Loucy (cell line): ENCODE results near the gene P2RX1.

ENCODE experiments used
- H2AFZ ChIP-seq: fragments of 200-600 bp; sonication (generic); 2 replicates; pipeline ENCODE4 v1.6.0; 2016; ENCODE audit warnings: antibody characterized with exemption, mild to moderate bottlenecking, low read length, moderate library complexity
- H3F3A ChIP-seq: fragments of 200-600 bp; 2 replicates; pipeline ENCODE4 v1.6.0; 2016; ENCODE audit warnings: antibody characterized with exemption, low read depth, mild to moderate bottlenecking
- H3K27me3 ChIP-seq: fragments of 200-600 bp; sonication (generic); 2 replicates; pipeline ENCODE4 v1.6.1; 2014; ENCODE audit warnings: low read length, mild to moderate bottlenecking; ENCODE audit not compliant: insufficient read depth, poor library complexity, severe bottlenecking
- H3K36me3 ChIP-seq: fragments of 200-600 bp; sonication (generic); 2 replicates; pipeline ENCODE4 v1.6.1; 2016; ENCODE audit warnings: low read length; ENCODE audit not compliant: insufficient read depth
- H3K4me1 ChIP-seq: fragments of 200-600 bp; sonication (generic); 2 replicates; pipeline ENCODE4 v1.5.1; 2014; ENCODE audit warnings: low read length, mild to moderate bottlenecking; ENCODE audit not compliant: insufficient read depth, poor library complexity, severe bottlenecking
- H3K4me2 ChIP-seq: fragments of 200-600 bp; sonication (generic); 2 replicates; pipeline ENCODE4 v1.6.0; 2014; ENCODE audit warnings: antibody characterized with exemption, low read length, low read depth, mild to moderate bottlenecking; ENCODE audit not compliant: poor library complexity, severe bottlenecking
- H3K4me3 ChIP-seq: fragments of 200-600 bp; sonication (generic); 2 replicates; pipeline ENCODE4 v1.5.1; 2014; ENCODE audit warnings: low read length, mild to moderate bottlenecking, mixed read lengths; ENCODE audit not compliant: poor library complexity, severe bottlenecking
- H3K79me2 ChIP-seq: fragments of 200-600 bp; sonication (generic); 2 replicates; pipeline ENCODE4 v1.6.1; 2014; ENCODE audit warnings: low read length; ENCODE audit not compliant: insufficient read depth
- H3K9ac ChIP-seq: fragments of 200-600 bp; sonication (generic); 2 replicates; pipeline ENCODE4 v1.6.0; 2014; ENCODE audit warnings: mild to moderate bottlenecking, low read depth, low read length, moderate library complexity; ENCODE audit not compliant: poor library complexity, severe bottlenecking
- H3K9me2 ChIP-seq: fragments of 200-600 bp; sonication (generic); replicated peaks from 2 replicates; pipeline ENCODE4 v1.6.1; 2016; ENCODE audit warnings: low read depth, low read length, mixed read lengths
- H3K9me3 ChIP-seq: fragments of 200-600 bp; sonication (generic); 2 replicates; pipeline ENCODE4 v1.6.1; 2014; ENCODE audit warnings: mild to moderate bottlenecking, antibody characterized with exemption, low read length, low read depth; ENCODE audit not compliant: insufficient read depth
- H4K20me1 ChIP-seq: fragments of 200-600 bp; sonication (generic); 2 replicates; pipeline ENCODE4 v1.6.0; 2014; ENCODE audit warnings: antibody characterized with exemption, low read length, mild to moderate bottlenecking; ENCODE audit not compliant: insufficient read depth, poor library complexity, severe bottlenecking
- CTCF ChIP-seq: fragments of 200-600 bp; sonication (generic); conservative IDR thresholded peaks from 2 replicates; pipeline ENCODE4 v1.5.1; 2014; ENCODE audit warnings: mild to moderate bottlenecking, antibody characterized with exemption, low read length
- EZH2phosphoT487 ChIP-seq: fragments of 200-600 bp; IDR thresholded peaks from 2 replicates; pipeline ENCODE4 v1.6.1; 2018; ENCODE audit warnings: antibody characterized with exemption, mild to moderate bottlenecking, moderate library complexity, borderline replicate concordance

The P2RX1 gene

GRCh38 chr17:3861761-3862681 is 54.2 kb downstream of the P2RX1 start:
- no peak overlapping the region for H3K4me2 ChIP-seq
- no peaks in the 10 kb centered on the region for H3F3A ChIP-seq
- no peaks in the 10 kb centered on the region for H3K79me2 ChIP-seq
- no peak overlapping the region for H3K4me3 ChIP-seq
- no peaks in the 10 kb centered on the region for H3K9me3 ChIP-seq
- no peaks in the 10 kb centered on the region for H3K9me2 ChIP-seq
- no peak for TF ChIP-seq EZH2phosphoT487
- no peak for TF ChIP-seq CTCF
- peaks cover 5% of the 10 kb centered on the region for H3K4me1 ChIP-seq
- no peak overlapping the region for H2AFZ ChIP-seq
- no peaks in the 10 kb centered on the region for H3K36me3 ChIP-seq
- no peaks in the 10 kb centered on the region for H3K27me3 ChIP-seq
- H3K9ac ChIP-seq: no peak overlapping the region
- no peaks in the 10 kb centered on the region for H4K20me1 ChIP-seq

GRCh38 chr17:3860939-3861700 is 55.1 kb downstream of the P2RX1 start:
- Histone ChIP-seq H3K9me3 (no peaks in the 10 kb centered on the region), H2AFZ (no peak overlapping the region), H4K20me1 (no peaks in the 10 kb centered on the region), H3F3A (no peaks in the 10 kb centered on the region), H3K79me2 (no peaks in the 10 kb centered on the region), H3K36me3 (no peaks in the 10 kb centered on the region), H3K4me3 (no peak overlapping the region), H3K4me1 (peaks cover 5% of the 10 kb centered on the region), H3K4me2 (no peak overlapping the region), H3K27me3 (no peaks in the 10 kb centered on the region), H3K9me2 (no peaks in the 10 kb centered on the region), H3K9ac (no peak overlapping the region)
- TF ChIP-seq CTCF (no peak), EZH2phosphoT487 (no peak)

- Histone ChIP-seq H3K9me2 (no peaks in the 10 kb centered on the region), H3K27me3 (no peaks in the 10 kb centered on the region), H3F3A (no peaks in the 10 kb centered on the region), H4K20me1 (no peaks in the 10 kb centered on the region), H2AFZ (no peak overlapping the region), H3K4me1 (no peaks in the 10 kb centered on the region), H3K9me3 (no peaks in the 10 kb centered on the region), H3K36me3 (no peaks in the 10 kb centered on the region), H3K4me3 (no peak overlapping the region), H3K4me2 (no peak overlapping the region), H3K9ac (no peak overlapping the region), H3K79me2 (no peaks in the 10 kb centered on the region)
- TF ChIP-seq EZH2phosphoT487 (no peak), CTCF (no peak)
These were observed 56.3 kb downstream of the P2RX1 start for GRCh38 chr17:3859940-3860339.
